ENCODE data around the gene ERICH2. TPM values are rescaled to one million over a fixed set of nuclear protein-coding genes. Genes with fewer than 3 reads are reported as not detected.

The ERICH2 gene
- total and polyA plus RNA-seq, 8 donors, result 0.49 to 3.6 (median 1.2) TPM

GRCh38 chr2:170770606-170771420, 635 bp downstream of the ERICH2 start:
- peak; percentile 94 to 95 (median 94) for ATAC-seq
- 0 to 1% methylated on average over 32 to 73 of the region's 82 CpGs for WGBS, 2 donors
- H3K27ac ChIP-seq, result peak overlapping the region; percentile 56 to 87 (median 72)
- no peak for TF ChIP-seq CTCF (IDR thresholded peaks at IDR 0.05)
- no peaks in the 10 kb centered on the region for H3K9me3 ChIP-seq
- peak; percentile 86 to 94 (median 89) for DNase-seq
- H3K4me3 ChIP-seq, result peak overlapping the region; percentile 43 to 92 (median 76)
- intact Hi-C loops (cut with DNase I), result loop anchor here in 1 of 3 donors (10.0 kb wide), 1 partner anchor 56 kb away; the partner anchor contains the start of gene SP5
- FAIRE-seq, result no peak
- no peaks in the 10 kb centered on the region for H3K36me3 ChIP-seq
- H3K27me3 ChIP-seq, result no peaks in the 10 kb centered on the region
- H3K4me1 ChIP-seq, result peaks cover 0 to 16% (median 6%) of the 10 kb centered on the region in 3 donors

- intact Hi-C loops (cut with DNase I), result loop anchor here in 1 of 3 donors (10.0 kb wide), 1 partner anchor 57 kb away; the partner anchor contains the start of gene SP5
- no peak for TF ChIP-seq CTCF (IDR thresholded peaks at IDR 0.05)
- FAIRE-seq, result no peak
- WGBS, 2 donors, result 9 to 10% methylated on average over 15 of the region's 15 CpGs
- Histone ChIP-seq H3K9me3 (no peaks in the 10 kb centered on the region), H3K36me3 (no peaks in the 10 kb centered on the region), H3K27me3 (no peaks in the 10 kb centered on the region), H3K4me3 (peak overlapping the region; percentile 43 to 92 (median 76)), H3K27ac (peak overlapping the region in 3 of 4 donors; percentile 22 to 53 (median 35)), H3K4me1 (peaks cover 0 to 16% (median 4%) of the 10 kb centered on the region in 3 donors)
- ATAC-seq, result no peak
- DNase-seq, result no peak
These were observed 1.3 kb downstream of the ERICH2 start for GRCh38 chr2:170771421-170771937.

- intact Hi-C loops (cut with DNase I), result loop anchor here in 1 of 3 donors (10.0 kb wide), 1 partner anchor 57 kb away; the partner anchor contains the start of gene SP5
- ATAC-seq (no peak), DNase-seq (no peak), FAIRE-seq (no peak)
- Histone ChIP-seq H3K9me3 (no peaks in the 10 kb centered on the region), H3K27me3 (no peaks in the 10 kb centered on the region), H3K27ac (no peak overlapping the region), H3K4me3 (no peak overlapping the region), H3K4me1 (peaks cover 0 to 9% (median 0%) of the 10 kb centered on the region in 3 donors), H3K36me3 (no peaks in the 10 kb centered on the region)
- TF ChIP-seq CTCF (IDR thresholded peaks at IDR 0.05), result no peak
These were observed 2.1 kb downstream of the ERICH2 start for GRCh38 chr2:170772295-170772694.

GRCh38 chr2:170774074-170774473, 3.9 kb downstream of the ERICH2 start:
- peaks cover 0 to 9% (median 0%) of the 10 kb centered on the region in 3 donors for H3K4me1 ChIP-seq
- no peak for DNase-seq
- H3K27me3 ChIP-seq, result no peaks in the 10 kb centered on the region
- no peaks in the 10 kb centered on the region for H3K9me3 ChIP-seq
- no peaks in the 10 kb centered on the region for H3K36me3 ChIP-seq
- no peak for ATAC-seq
- intact Hi-C loops (cut with DNase I), result loop anchor here in 1 of 3 donors (10.0 kb wide), 1 partner anchor 59 kb away; the partner anchor contains the start of gene SP5
- no peak overlapping the region for H3K27ac ChIP-seq
- H3K4me3 ChIP-seq, result no peak overlapping the region
- TF ChIP-seq CTCF (IDR thresholded peaks at IDR 0.05), result no peak
- FAIRE-seq, result no peak
